Sigmoid colon (tissue), 7 donors: Measurements from ENCODE around the gene LUC7L2. TPM values are rescaled to one million over a fixed set of nuclear protein-coding genes. Genes with fewer than 3 reads are reported as not detected.
A peak's percentile ranks its signal among the peaks of the same experiment; 100 is the strongest.

ENCODE experiments used
- DNase-seq: peaks from one replicate; pipeline ENCODE4 v3.0.0-alpha.2; 2019
- H3K27ac ChIP-seq, 4 donors: fragments of 200-600 bp; sonication (generic); one replicate each; pipeline ENCODE4 v1.5.1; 2016 to 2019; ENCODE audit warnings: mild to moderate bottlenecking in 1 of 4
- H3K27me3 ChIP-seq, 3 donors: fragments of 200-600 bp; sonication (generic); one replicate each; pipeline ENCODE4 v1.5.1; 2019; ENCODE audit warnings: mild to moderate bottlenecking in 1 of 3
- H3K36me3 ChIP-seq, 4 donors: fragments of 200-600 bp; sonication (generic); one replicate each; pipeline ENCODE4 v1.5.1; 2016 to 2019
- H3K4me1 ChIP-seq, 4 donors: fragments of 200-600 bp; sonication (generic); one replicate each; pipeline ENCODE4 v1.5.1; 2017 to 2019
- H3K4me3 ChIP-seq, 4 donors: fragments of 200-600 bp; sonication (generic); one replicate each; pipeline ENCODE4 v1.5.1; 2017 to 2019; ENCODE audit warnings: mild to moderate bottlenecking in 2 of 4, moderate library complexity in 1 of 4
- H3K9me3 ChIP-seq, 4 donors: fragments of 200-600 bp in 3 of 4; sonication (generic) in 3 of 4; one replicate each; pipeline versions ENCODE4 v1.5.1 to v1.6.1; 2013 to 2019
- EP300 ChIP-seq, 4 donors: sonication (generic); formaldehyde crosslinking; IDR thresholded peaks; one replicate each; pipeline ENCODE4 v1.6.1; 2017; ENCODE audit warnings: antibody characterized with exemption in 4 of 4
- POLR2A ChIP-seq, 2 donors: fragments of 450-650 bp; IDR thresholded peaks; one replicate each; pipeline ENCODE4 v1.6.1; 2016; ENCODE audit warnings: antibody characterized with exemption in 2 of 2, mild to moderate bottlenecking in 2 of 2, moderate library complexity in 2 of 2
- POLR2AphosphoS5 ChIP-seq, 4 donors: sonication (generic); formaldehyde crosslinking; IDR thresholded peaks; one replicate each; pipeline ENCODE4 v1.6.1; 2017; ENCODE audit warnings: antibody characterized with exemption in 4 of 4
- WGBS, 2 donors: extraction: QIAGEN DNeasy Blood & Tissue Kit; methylation state at CpG; one replicate each; pipeline ENCODE4 v1.1.7; 2013; 5-methylcytosine and 5-hydroxymethylcytosine counted together
- intact Hi-C: fragments of 100-400 bp; cut with DNase I; formaldehyde crosslinking; loops from one replicate; pipeline ENCODE4 v1.15.1; 2023
- polyA plus RNA-seq, 3 donors: library from polyadenylated mRNA; stranded (reverse); fragments of 200-250 nt; gene quantifications; one replicate each; pipeline ENCODE4 v1.2.3, GENCODE V29; 2013
- total RNA-seq, 4 donors: library from RNA; depleted of rRNA; stranded (reverse); fragments of >200 nt; gene quantifications; one replicate each; pipeline ENCODE4 v1.1.0, GENCODE V29; 2016
- TF ChIP-seq, protein P1 (sequence below), 4 experiments: fragments of 450-650 bp in 3 of 4; fragments of 200-600 bp in 1 of 4; IDR thresholded peaks; one replicate each; pipeline ENCODE4 v1.5.1; 2016 to 2019; ENCODE audit warnings: antibody characterized with exemption in 4 of 4, mild to moderate bottlenecking in 3 of 4, moderate library complexity in 2 of 4
- donor health status: healthy with polysubstance abuse.
- donor health status: Bipolar disorder and iron deficiency.
- donor health status: healthy.

Gene LUC7L2
- total and polyA plus RNA-seq, 7 donors: 23.8 to 79.1 (median 67.1) TPM

DNA sequence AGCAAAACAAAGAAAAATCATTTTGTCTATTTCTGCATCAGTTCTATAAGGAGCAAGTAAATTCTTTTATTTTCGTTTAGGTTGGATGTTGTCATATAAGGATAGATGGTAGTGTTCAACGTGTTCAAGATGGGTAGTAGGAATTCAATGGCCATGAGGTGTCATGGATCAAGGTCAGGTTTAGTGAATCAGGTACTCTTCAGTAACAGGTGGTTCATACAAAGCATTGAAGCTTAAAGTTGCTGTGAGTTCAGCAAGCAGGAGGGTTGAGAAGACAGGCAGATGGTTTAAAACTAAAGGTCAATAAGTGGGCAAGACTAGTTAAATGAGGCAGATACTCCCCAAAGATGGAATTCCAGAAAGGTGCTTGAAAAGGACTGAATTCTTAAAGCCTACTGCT, 5.6 kb downstream of the LUC7L2 start:
- intact Hi-C loops: no loop called here
- 68 to 84% methylated on average over 2 of the region's 2 CpGs for WGBS, 2 donors
- TF ChIP-seq POLR2A (IDR thresholded peaks at IDR 0.05) (no peak), POLR2AphosphoS5 (IDR thresholded peaks at IDR 0.05) (no peak), EP300 (IDR thresholded peaks at IDR 0.05) (no peak)
- TF ChIP-seq, protein P1, sequence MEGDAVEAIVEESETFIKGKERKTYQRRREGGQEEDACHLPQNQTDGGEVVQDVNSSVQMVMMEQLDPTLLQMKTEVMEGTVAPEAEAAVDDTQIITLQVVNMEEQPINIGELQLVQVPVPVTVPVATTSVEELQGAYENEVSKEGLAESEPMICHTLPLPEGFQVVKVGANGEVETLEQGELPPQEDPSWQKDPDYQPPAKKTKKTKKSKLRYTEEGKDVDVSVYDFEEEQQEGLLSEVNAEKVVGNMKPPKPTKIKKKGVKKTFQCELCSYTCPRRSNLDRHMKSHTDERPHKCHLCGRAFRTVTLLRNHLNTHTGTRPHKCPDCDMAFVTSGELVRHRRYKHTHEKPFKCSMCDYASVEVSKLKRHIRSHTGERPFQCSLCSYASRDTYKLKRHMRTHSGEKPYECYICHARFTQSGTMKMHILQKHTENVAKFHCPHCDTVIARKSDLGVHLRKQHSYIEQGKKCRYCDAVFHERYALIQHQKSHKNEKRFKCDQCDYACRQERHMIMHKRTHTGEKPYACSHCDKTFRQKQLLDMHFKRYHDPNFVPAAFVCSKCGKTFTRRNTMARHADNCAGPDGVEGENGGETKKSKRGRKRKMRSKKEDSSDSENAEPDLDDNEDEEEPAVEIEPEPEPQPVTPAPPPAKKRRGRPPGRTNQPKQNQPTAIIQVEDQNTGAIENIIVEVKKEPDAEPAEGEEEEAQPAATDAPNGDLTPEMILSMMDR (IDR thresholded peaks at IDR 0.05): no peak
- Histone ChIP-seq H3K9me3 (no peaks in the 10 kb centered on the region), H3K27me3 (no peaks in the 10 kb centered on the region), H3K4me3 (no peak overlapping the region), H3K27ac (no peak overlapping the region), H3K36me3 (peaks cover 0 to 11% (median 0%) of the 10 kb centered on the region in 4 donors), H3K4me1 (peaks cover 0 to 89% (median 76%) of the 10 kb centered on the region in 4 donors)
- no peak for DNase-seq

DNA sequence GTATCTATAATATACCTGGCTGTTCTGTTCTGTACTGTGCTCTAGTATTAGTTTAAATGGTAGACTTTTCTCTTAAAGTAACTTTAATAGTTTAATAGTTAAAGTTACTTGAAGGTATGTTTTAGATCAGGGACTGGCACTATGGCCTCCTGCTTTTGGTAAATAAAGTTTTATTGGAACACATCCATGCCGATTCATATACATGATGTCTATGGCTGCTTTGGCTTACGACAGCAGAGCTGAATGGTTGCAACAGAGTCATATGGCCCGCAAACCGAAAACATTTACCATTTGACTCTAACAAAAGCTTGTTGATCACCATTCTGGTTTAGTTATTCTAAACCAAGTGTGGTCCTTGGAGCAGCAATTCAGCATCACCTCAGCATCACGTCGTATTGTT, 6.7 kb downstream of the LUC7L2 start:
- H3K4me1 ChIP-seq: peaks cover 0 to 96% (median 81%) of the 10 kb centered on the region in 4 donors
- no peak for DNase-seq
- no peaks in the 10 kb centered on the region for H3K27me3 ChIP-seq
- H3K9me3 ChIP-seq: no peaks in the 10 kb centered on the region
- intact Hi-C loops: no loop called here
- H3K27ac ChIP-seq: no peak overlapping the region
- TF ChIP-seq POLR2AphosphoS5 (IDR thresholded peaks at IDR 0.05): no peak
- TF ChIP-seq POLR2A (IDR thresholded peaks at IDR 0.05): no peak
- TF ChIP-seq, protein P1 (IDR thresholded peaks at IDR 0.05): no peak
- TF ChIP-seq EP300 (IDR thresholded peaks at IDR 0.05): no peak
- 97% methylated on average over 6 of the region's 6 CpGs for WGBS, 2 donors
- peaks cover 0 to 11% (median 0%) of the 10 kb centered on the region in 4 donors for H3K36me3 ChIP-seq
- H3K4me3 ChIP-seq: no peak overlapping the region

DNA sequence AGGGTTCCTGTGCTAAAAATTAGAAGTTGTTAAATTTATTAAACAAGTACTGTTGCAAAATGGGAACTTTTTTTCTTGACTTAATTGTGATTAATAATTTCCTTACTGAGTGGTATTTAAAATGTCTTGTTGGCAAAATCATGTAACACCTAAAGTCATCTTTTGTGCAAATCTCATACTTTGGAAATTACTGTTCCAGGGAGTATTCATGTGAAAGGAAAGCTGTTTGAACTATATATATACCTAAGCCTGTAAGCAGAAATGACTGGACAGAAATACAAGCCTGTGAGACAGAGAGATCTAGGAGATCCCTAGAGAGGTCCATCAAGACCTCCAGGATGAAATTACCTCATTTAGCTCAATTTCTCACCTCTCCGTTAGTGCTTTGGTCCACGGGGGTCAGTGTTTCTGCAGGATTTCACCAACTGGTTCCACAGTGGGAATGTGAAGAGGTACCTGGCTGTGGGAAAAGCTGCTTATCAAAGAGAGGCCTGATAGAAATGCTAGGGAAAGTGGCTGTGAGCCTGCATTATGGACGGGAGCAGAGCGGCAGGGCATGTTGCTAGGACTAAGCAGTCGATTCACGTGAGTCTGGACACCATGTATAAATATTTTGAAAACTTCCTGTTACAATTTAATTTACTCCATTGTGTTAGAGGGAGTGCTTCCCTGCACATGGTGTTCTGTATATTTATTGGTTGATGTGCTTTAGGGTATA, 7.9 kb downstream of the LUC7L2 start:
- H3K36me3 ChIP-seq: peaks cover 0 to 11% (median 0%) of the 10 kb centered on the region in 4 donors
- no peak overlapping the region for H3K27ac ChIP-seq
- intact Hi-C loops: no loop called here
- no peak overlapping the region for H3K4me3 ChIP-seq
- H3K9me3 ChIP-seq: no peaks in the 10 kb centered on the region
- no peak for TF ChIP-seq EP300 (IDR thresholded peaks at IDR 0.05)
- TF ChIP-seq, protein P1 (IDR thresholded peaks at IDR 0.05): no peak
- TF ChIP-seq POLR2A (IDR thresholded peaks at IDR 0.05): no peak
- no peak for TF ChIP-seq POLR2AphosphoS5 (IDR thresholded peaks at IDR 0.05)
- no peak for DNase-seq
- H3K27me3 ChIP-seq: no peaks in the 10 kb centered on the region
- 78 to 82% methylated on average over 6 of the region's 6 CpGs for WGBS, 2 donors
- peaks cover 0 to 93% (median 77%) of the 10 kb centered on the region in 4 donors for H3K4me1 ChIP-seq

GRCh38 chr7:139370301-139370942, 10.7 kb downstream of the LUC7L2 start:
- DNase-seq: no peak
- Histone ChIP-seq H3K27me3 (no peaks in the 10 kb centered on the region), H3K27ac (peak overlapping the region in 1 of 4 donors; percentile 17), H3K36me3 (peaks cover 0 to 14% (median 0%) of the 10 kb centered on the region in 4 donors), H3K4me3 (no peak overlapping the region), H3K4me1 (peaks cover 0 to 95% (median 81%) of the 10 kb centered on the region in 4 donors), H3K9me3 (no peaks in the 10 kb centered on the region)
- no peak for TF ChIP-seq EP300 (IDR thresholded peaks at IDR 0.05)
- TF ChIP-seq, protein P1 (IDR thresholded peaks at IDR 0.05): no peak
- TF ChIP-seq POLR2A (IDR thresholded peaks at IDR 0.05): no peak
- no peak for TF ChIP-seq POLR2AphosphoS5 (IDR thresholded peaks at IDR 0.05)
- intact Hi-C loops: no loop called here
- 80 to 87% methylated on average over 5 of the region's 5 CpGs for WGBS, 2 donors
